ENCODE data around the gene IFT88. TPM values are rescaled to one million over a fixed set of nuclear protein-coding genes. Genes with fewer than 3 reads are reported as not detected.

Gene IFT88
- total and polyA plus RNA-seq, 11 donors, result 3.4 to 11.4 (median 8.2) TPM

GRCh38 chr13:20696073-20696472 is 129.1 kb downstream of the IFT88 start:
- Histone ChIP-seq H3K27ac (no peak overlapping the region), H3K27me3 (peaks cover 0 to 4% (median 0%) of the 10 kb centered on the region in 9 donors), H3K4me3 (no peak overlapping the region), H3K36me3 (peaks cover 0 to 9% (median 0%) of the 10 kb centered on the region in 9 donors), H3K4me1 (no peaks in the 10 kb centered on the region), H3K9me3 (no peaks in the 10 kb centered on the region)
- TF ChIP-seq POLR2A (IDR thresholded peaks at IDR 0.05), result no peak
- TF ChIP-seq CTCF (IDR thresholded peaks at IDR 0.05), result no peak
- DNase-seq (no peak), ATAC-seq (no peak)
- intact Hi-C loops (cut with DNase I), result no loop called here
- WGBS, 4 donors, result 68 to 87% (median 79%) methylated on average over 4 of the region's 4 CpGs

- no peaks in the 10 kb centered on the region for H3K9me3 ChIP-seq
- no peak for DNase-seq
- no peak for TF ChIP-seq POLR2A (IDR thresholded peaks at IDR 0.05)
- TF ChIP-seq CTCF (IDR thresholded peaks at IDR 0.05), result no peak
- intact Hi-C loops (cut with DNase I), result loop anchor here in 5 of 10 donors (5.0 to 10.0 kb wide), 5 partner anchors 125 to 205 kb away; partner anchors contain the start of gene IFT88 (in 1 of the 5)
- no peak for ATAC-seq
- H3K27me3 ChIP-seq, result peaks cover 0 to 25% (median 0%) of the 10 kb centered on the region in 9 donors
- 93 to 95% (median 94%) methylated on average over 9 of the region's 9 CpGs for WGBS, 4 donors
- H3K27ac ChIP-seq, result no peak overlapping the region
- H3K4me3 ChIP-seq, result no peak overlapping the region
- no peaks in the 10 kb centered on the region for H3K36me3 ChIP-seq
- H3K4me1 ChIP-seq, result peaks cover 0 to 17% (median 5%) of the 10 kb centered on the region in 12 donors
These were observed 132.8 kb downstream of the IFT88 start for GRCh38 chr13:20699715-20700114.

GRCh38 chr13:20700288-20700687 is 133.3 kb downstream of the IFT88 start:
- intact Hi-C loops (cut with DNase I), result loop anchor here in 5 of 10 donors (5.0 to 10.0 kb wide), 5 partner anchors 125 to 205 kb away; partner anchors contain the start of gene IFT88 (in 1 of the 5)
- 91 to 93% (median 92%) methylated on average over 6 of the region's 6 CpGs for WGBS, 4 donors
- H3K27ac ChIP-seq, result no peak overlapping the region
- ATAC-seq (no peak), DNase-seq (no peak)
- H3K4me1 ChIP-seq, result peaks cover 0 to 17% (median 5%) of the 10 kb centered on the region in 12 donors
- peaks cover 0 to 25% (median 0%) of the 10 kb centered on the region in 9 donors for H3K27me3 ChIP-seq
- no peak overlapping the region for H3K4me3 ChIP-seq
- no peaks in the 10 kb centered on the region for H3K9me3 ChIP-seq
- TF ChIP-seq POLR2A (IDR thresholded peaks at IDR 0.05) (no peak), CTCF (IDR thresholded peaks at IDR 0.05) (no peak)
- H3K36me3 ChIP-seq, result no peaks in the 10 kb centered on the region

- Histone ChIP-seq H3K4me1 (peaks cover 0 to 17% (median 5%) of the 10 kb centered on the region in 12 donors), H3K27ac (no peak overlapping the region), H3K9me3 (no peaks in the 10 kb centered on the region), H3K36me3 (no peaks in the 10 kb centered on the region), H3K27me3 (peaks cover 0 to 25% (median 0%) of the 10 kb centered on the region in 9 donors), H3K4me3 (no peak overlapping the region)
- WGBS, 4 donors, result 88 to 96% (median 94%) methylated on average over 3 of the region's 3 CpGs
- ATAC-seq, result no peak
- intact Hi-C loops (cut with DNase I), result loop anchor here in 5 of 10 donors (5.0 to 10.0 kb wide), 5 partner anchors 123 to 207 kb away; partner anchors contain the start of gene IFT88 (in 1 of the 5)
- no peak for DNase-seq
- TF ChIP-seq CTCF (IDR thresholded peaks at IDR 0.05) (no peak), POLR2A (IDR thresholded peaks at IDR 0.05) (no peak)
These were observed 134.5 kb downstream of the IFT88 start for GRCh38 chr13:20701461-20701860.

All from heart left ventricle (tissue), 16 donors.